RWPE1 (cell line): ENCODE results near the gene ZNF362.
"Not testable (repeated sequence)": the region's sequence is repeated elsewhere in the genome, so short reads cannot be mapped to it uniquely, and the experiment has no call there.

Source experiments
- CTCF ChIA-PET: fragments of 350-600 bp; sonication (Branson Sonifier 250); formaldehyde crosslinking; extraction: SDS; loops from one replicate; lab custom pipeline; 2021; lab: Yijun Ruan, JAX
- POLR2A ChIA-PET: fragments of 400-600 bp; formaldehyde crosslinking; extraction: SDS; loops from one replicate; lab custom pipeline; 2020; ENCODE audit warnings: antibody characterized with exemption; ENCODE audit not compliant: low non-redundant PET; lab: Yijun Ruan, JAX
- DNase-seq: peaks from one replicate; pipeline ENCODE4 v3.0.0; 2012; ENCODE audit warnings: low spot score
- H3K27ac ChIP-seq: fragments of 450-650 bp; 2 replicates; pipeline ENCODE4 v1.5.1; 2017
- TF ChIP-seq, protein P1 (sequence below): fragments of 450-650 bp; conservative IDR thresholded peaks from 2 replicates; pipeline ENCODE4 v1.5.1; 2017; ENCODE audit warnings: low read depth, mild to moderate bottlenecking

Gene ZNF362

DNA sequence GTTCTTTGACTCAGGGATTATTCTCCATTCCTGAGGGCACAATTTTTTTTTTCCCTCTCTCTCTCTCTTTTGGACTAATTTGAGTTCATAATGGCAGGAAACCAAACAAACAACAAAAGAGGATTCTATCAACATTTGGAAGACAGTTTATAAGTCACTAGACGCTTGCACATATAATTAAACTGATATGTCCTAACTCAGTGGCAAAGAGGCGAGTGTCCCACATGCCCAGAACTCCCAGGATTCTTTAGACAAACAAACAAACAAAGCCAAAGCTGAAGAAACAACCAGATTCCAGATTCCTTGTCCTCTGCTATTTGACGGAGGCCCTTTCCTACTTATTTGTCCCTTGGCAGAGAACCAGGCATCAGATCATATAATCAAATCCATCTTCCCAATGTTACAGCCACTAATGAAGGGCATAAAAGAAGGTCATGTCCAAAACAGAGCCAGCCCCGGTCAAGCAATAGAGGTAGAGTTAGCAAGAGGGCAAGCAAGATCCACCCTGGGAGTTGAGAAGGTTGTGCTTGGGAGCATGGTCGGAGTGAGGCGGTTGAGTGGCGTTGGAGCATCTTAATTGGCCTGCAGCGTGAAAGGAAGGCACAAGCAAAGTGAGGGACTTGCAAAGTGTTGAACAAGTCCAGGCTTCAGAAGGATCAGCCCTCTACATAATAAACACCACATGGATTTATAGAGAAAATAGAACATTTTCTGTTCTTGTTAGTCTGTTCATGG is 30.3 kb downstream of the ZNF362 start:
- ChIA-PET POLR2A (no interaction called here), CTCF (no interaction called here)
- TF ChIP-seq, protein P1, sequence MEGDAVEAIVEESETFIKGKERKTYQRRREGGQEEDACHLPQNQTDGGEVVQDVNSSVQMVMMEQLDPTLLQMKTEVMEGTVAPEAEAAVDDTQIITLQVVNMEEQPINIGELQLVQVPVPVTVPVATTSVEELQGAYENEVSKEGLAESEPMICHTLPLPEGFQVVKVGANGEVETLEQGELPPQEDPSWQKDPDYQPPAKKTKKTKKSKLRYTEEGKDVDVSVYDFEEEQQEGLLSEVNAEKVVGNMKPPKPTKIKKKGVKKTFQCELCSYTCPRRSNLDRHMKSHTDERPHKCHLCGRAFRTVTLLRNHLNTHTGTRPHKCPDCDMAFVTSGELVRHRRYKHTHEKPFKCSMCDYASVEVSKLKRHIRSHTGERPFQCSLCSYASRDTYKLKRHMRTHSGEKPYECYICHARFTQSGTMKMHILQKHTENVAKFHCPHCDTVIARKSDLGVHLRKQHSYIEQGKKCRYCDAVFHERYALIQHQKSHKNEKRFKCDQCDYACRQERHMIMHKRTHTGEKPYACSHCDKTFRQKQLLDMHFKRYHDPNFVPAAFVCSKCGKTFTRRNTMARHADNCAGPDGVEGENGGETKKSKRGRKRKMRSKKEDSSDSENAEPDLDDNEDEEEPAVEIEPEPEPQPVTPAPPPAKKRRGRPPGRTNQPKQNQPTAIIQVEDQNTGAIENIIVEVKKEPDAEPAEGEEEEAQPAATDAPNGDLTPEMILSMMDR: no peak
- H3K27ac ChIP-seq: no peak overlapping the region
- no peak for DNase-seq

DNA sequence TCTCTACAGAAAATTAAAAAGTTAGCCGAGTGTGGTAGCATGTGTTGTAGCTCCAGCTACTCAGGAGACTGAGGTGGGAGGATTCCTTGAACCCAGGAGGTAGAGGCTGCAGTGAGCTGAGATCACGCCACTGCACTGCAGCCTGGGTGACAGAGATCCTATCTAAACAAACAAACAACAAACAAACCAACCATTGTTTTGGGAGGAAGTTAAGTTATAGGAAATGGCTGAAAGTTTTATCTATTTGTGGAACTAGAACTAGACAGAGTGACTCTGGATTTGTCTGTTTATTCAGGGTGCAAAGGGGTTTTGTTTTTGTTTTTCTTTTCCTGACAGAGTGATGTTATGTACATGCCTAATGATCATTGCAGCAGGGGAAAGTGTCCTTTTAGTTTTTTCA is 31.0 kb downstream of the ZNF362 start:
- TF ChIP-seq, protein P1: no peak
- POLR2A ChIA-PET: no interaction called here
- CTCF ChIA-PET: no interaction called here

DNA sequence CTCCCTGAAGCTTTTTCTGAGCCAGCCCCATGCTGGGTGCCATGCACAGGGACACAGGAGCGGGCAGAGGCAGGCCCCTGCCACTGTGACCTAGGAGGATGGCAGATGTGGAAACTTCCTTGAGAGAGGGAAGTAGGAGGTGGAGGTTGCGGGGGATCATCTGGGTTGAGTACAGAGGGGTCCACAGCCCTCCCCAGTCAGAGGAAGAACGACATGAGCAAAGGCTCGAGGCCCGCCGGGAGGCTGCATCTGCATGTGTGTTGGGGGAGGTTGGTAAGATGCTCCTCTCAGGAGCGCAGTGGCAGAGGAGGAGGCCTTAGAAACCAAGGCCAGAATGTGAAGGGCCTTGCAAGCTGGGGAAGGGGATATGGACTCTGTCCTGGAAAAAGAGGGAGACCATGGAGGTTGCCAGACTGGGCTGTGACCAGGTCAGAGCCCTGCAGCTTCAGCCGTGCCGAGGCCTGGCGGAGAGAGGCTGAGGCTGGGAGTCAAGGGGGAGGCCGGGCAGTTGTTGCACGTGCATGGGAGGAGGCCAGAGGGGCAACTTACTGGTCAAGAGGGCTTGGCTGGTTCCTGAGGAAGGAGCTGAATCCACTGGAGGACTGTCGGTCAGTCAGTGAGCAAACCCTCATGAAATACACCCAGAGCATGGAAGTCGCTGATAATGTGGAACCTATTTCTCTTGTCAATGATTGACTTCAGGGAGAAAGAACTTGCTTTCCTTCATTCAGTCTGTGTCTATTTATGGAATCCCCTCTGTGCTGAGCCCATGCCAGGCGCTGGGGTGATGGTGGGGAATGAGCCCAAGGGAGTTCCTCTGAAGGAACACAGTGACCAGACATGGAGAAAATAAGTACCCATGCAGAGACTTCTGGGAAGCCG is 32.9 kb downstream of the ZNF362 start:
- TF ChIP-seq, protein P1: no peak
- no peak for DNase-seq
- no peak overlapping the region for H3K27ac ChIP-seq
- CTCF ChIA-PET: interaction anchor here (0.7 kb wide), 1 partner anchor 195 kb away, joined by 6 read pairs; no protein-coding TSS in a partner anchor
- POLR2A ChIA-PET: no interaction called here

More for the DNA sequence above, 31.0 kb downstream of the ZNF362 start:
- DNase-seq: no peak
- H3K27ac ChIP-seq: no peak overlapping the region

DNA sequence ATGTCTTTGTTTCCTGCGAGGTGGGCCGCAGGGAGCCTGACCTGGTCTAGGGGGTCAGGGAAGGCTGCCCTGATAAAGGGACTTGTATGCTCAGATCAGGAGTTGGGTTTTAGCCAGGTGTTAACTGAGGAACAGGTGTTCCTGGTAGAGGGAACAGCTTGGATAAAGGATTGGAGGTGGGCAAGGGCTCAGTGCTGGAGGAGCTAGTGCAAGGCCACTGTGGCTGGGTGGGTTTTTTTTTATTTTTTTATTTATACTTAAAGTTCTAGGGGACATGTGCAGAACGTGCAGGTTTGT is 33.5 kb downstream of the ZNF362 start:
- H3K27ac ChIP-seq: no peak overlapping the region
- no peak for DNase-seq
- ChIA-PET POLR2A (no interaction called here), CTCF (no interaction called here)
- TF ChIP-seq, protein P1: no peak

DNA sequence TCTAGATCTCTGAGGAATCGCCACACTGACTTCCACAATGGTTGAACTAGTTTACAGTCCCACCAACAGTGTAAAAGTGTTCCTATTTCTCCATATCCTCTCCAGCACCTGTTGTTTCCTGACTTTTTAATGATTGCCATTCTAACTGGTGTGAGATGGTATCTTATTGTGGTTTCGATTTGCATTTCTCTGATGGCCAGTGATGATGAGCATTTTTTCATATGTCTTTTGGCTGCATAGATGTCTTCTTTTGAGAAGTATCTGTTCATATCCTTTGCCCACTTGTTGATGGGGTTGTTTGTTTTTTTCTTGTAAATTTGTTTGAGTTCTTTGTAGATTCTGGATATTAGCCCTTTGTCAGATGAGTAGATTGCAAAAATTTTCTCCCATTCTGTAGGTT is 34.3 kb downstream of the ZNF362 start:
- POLR2A ChIA-PET, DNase-seq, CTCF ChIA-PET, H3K27ac ChIP-seq: not testable (repeated sequence)

DNA sequence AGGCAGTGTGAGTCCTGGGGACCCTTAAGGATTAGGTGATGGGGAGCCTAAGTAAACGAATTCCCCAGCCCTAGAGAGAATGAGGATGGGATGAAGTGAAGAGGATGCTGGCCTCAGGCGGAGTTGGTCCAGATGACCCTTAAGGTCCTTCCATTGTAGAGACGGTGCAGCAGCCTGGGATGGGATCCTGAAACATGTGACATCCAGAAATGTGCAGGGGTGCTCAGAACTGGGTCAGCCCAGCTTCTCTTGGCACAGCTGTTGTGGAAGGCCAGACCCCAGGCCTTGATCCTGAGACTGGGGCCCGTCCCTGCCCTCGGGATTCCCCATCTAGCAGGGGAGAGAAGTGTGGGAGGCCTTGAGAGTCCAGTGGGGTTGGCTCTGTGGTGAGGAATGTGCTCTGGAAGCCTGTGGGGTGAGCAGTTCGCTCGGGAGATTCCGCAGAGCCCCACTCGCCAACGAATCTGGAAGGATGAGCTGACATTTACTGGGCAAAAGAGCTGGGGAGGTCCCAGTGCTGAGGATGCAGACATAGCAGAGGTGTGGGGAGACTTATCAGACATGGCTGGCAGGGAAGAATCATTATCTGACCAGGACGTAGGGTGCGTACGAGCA is 36.5 kb downstream of the ZNF362 start:
- H3K27ac ChIP-seq: no peak overlapping the region
- no peak for DNase-seq
- POLR2A ChIA-PET: interaction anchor here (0.6 kb wide), 1 partner anchor 64 kb away, joined by 4 read pairs; no protein-coding TSS in a partner anchor
- TF ChIP-seq, protein P1: no peak
- CTCF ChIA-PET: no interaction called here
